ENCODE results near the gene CEP152.

- TF ChIP-seq CTCF (IDR thresholded peaks at IDR 0.05 in 4 of 5, conservative IDR thresholded peaks at IDR 0.05 in 1 of 5) (no peak), POLR2A (IDR thresholded peaks at IDR 0.05) (no peak)
Observed at GRCh38 chr15:48814286-48814685, 3.4 kb upstream of the CEP152 start.

Measured in gastrocnemius medialis (tissue), 4 donors.